GM18909 (cell line): ENCODE measurements around the gene PARD3.

Source experiments
- ATAC-seq: cut with Tn5 transposase; IDR thresholded peaks from one replicate; pipeline ENCODE4 v1.9.1; 2021; ENCODE audit warnings: mild to moderate bottlenecking; ENCODE audit not compliant: unreplicated experiment, poor library complexity

PARD3 gene

DNA sequence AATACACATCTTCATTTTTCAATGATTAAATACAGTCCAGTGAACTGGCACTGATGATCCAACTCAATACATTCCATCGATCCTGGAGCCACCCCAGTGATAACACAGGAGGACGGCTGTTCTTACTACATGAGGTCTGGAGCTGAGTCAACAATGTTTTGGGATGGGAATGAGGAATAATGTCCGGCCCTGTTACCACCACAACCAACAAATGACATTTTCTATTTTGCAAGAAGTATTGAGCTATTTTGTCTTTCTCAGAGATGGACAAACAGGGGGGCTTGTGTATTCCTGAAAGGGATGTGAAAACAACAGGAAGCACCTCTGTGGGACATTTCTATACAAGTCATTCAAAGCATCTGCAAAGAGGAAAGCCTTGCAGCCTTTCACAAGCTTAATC, 249.2 kb downstream of the PARD3 start:
- ATAC-seq, result no peak

GRCh38 chr10:34558093-34558583, 257.0 kb downstream of the PARD3 start:
- no peak for ATAC-seq

DNA sequence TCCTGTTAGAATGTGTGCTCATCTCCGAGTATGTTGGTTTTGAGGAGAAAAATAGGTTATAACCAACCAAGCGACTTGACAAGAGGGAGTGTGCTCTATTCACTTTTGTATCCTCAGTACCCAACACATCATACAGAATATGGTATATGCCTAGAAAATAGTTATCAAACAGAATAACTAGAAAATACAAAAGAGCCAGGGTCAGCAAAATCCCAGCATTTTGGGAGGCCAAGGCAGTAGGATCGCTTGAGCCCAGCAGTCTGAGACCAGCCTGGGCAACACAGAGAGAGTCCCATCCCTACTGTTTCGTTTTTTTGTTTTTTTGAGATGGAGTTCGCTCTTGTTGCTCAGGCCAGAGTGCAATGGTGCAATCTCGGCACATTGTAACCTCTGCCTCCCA, 257.9 kb downstream of the PARD3 start:
- no peak for ATAC-seq

GRCh38 chr10:34555653-34556052, 259.4 kb downstream of the PARD3 start:
- no peak for ATAC-seq

GRCh38 chr10:34553747-34554146, 261.3 kb downstream of the PARD3 start:
- ATAC-seq, result no peak

DNA sequence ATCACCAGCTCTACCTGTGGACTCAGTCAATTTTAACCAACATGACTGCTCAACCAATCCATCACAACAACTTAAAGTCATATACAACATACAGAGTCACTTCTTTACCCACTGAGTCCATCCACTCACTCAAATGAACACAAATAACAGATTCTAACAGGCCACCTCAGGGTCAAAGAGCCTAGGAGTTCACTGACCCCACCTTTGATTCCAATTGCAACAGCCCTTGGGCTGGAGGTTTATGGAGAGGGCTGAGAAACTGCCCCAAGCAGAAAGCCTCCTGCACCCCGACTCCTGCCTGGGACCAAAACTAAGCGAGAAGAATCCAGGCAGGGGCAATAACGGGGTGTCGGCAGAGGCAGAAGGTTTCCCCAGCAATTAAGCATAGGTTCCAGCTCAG, 263.8 kb downstream of the PARD3 start:
- no peak for ATAC-seq

- ATAC-seq, result no peak
Measured at GRCh38 chr10:34549953-34550352, 265.1 kb downstream of the PARD3 start.

- ATAC-seq, result no peak
Measured at GRCh38 chr10:34549001-34549400, 266.1 kb downstream of the PARD3 start.

GRCh38 chr10:34548466-34548865, 266.6 kb downstream of the PARD3 start:
- ATAC-seq, result no peak

DNA sequence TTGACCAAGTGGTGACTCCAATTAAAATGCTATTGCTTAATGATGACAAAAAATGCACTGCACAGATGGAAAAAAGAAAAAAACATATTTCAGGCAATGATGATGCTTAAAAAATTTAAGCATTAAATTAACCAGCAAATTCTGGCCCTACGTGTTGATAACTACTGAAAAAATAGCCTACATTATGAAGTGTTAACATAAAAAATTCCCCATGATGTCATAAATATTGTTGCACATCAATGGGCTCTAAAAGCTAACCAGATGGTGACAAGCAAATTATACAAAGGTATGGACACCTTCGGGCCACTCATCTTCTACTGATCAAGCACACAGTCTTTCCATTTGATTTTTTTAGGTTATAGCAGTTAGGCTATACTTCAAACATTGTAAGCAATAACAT, 267.4 kb downstream of the PARD3 start:
- ATAC-seq, result no peak

GRCh38 chr10:34547291-34547690, 267.8 kb downstream of the PARD3 start:
- ATAC-seq, result no peak

DNA sequence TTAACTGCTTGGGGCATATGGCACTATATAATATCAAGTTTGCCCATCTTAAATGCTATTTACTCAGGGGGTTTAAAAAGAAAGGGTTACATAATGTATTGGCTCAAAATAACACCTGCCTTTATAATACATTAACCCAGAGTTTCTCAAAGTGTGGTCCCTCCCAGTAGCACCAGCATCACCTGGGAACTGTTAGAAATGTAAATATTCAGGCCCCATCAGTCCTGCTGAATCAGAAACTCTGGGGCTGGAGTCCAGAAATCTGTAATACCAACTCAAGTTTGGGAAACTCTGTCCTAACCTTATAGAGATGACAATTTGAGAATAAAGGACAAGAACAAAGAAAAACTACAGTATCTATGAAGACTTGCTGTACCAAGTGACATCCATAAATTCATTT, 270.7 kb downstream of the PARD3 start:
- ATAC-seq, result no peak

DNA sequence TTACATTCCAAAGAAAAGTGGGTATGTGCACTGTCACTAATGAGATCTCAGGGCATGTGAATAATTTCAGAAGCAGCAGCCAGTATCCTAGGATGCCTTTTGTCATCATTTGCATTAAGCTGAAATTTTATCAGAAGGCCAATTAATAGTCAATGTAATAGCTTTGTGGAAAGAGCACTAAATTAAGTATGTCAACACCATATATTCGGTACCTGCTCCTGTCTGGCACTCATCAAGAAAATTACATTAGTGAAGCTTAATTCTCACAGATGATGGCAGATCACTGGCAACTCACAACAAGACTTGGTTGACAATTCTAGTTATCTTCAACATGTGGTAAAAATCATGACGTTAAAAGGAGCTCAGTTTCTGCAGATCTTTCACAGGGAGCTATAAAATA, 271.4 kb downstream of the PARD3 start:
- ATAC-seq, result no peak

- no peak for ATAC-seq
Measured at GRCh38 chr10:34540492-34540891, 274.6 kb downstream of the PARD3 start.

DNA sequence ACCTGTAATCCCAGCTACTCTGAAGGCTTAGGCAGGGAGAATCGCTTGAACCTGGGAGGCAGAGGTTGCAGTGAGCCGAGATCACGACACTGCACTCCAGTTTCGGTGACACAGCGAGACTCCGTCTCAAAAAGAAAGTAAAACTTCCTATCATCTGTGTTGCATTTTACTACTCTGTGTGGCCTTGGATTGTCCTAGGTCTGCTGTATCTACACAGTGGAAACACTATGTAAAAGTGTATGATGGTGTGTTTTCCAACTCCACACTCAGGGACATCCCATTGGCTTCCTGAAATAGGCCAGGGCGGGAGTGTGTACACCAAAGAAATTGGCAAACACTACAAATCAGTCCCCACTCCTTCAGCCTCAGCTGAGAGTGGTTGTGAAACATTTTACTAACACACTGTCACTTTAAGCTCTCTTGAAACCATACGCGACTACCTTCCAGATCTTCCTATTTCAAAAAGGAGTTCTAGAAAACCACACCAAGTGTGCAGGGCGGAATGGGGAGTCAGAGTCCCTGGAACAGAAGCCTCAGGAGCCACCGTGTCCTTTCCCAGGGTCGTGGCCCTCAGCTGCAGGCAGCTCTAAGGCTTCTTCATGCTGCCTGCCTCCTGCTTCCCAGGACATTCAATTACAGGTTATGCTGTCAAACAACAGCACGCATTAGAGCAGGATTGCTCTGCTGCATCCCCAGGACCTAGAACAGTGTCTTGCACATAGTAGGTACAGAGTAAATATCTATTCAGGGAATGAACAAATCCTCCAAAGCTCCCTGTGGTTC, 275.4 kb downstream of the PARD3 start:
- peak; percentile 54 for ATAC-seq

DNA sequence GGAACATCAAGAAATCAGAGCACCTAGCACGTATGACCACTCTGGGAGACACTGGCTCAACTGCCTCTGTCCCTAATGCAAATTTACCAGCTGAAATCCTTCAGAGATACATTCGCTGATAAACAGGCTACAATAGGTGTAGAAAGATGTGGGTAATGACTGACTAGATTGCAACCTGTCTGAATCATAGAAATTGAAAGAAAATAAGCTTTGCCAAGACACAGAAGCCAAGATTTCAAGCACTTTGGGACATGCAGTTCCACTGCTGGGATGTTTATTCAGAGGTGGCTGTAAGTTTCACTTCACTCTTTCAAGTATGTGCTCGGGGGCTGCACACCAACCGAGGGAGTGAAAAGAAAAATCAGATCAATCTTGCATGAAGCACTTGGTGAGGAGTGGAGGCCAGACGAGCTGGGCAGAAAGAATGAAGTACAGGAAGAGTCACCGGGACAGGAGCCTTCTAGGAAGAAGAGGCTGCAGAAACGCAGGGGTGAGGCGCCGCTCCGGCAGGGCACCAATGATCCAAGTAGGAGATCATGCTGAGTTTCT, 276.7 kb downstream of the PARD3 start:
- peak; percentile 55 for ATAC-seq

GRCh38 chr10:34537629-34538231, 277.4 kb downstream of the PARD3 start:
- peak; percentile 74 for ATAC-seq

DNA sequence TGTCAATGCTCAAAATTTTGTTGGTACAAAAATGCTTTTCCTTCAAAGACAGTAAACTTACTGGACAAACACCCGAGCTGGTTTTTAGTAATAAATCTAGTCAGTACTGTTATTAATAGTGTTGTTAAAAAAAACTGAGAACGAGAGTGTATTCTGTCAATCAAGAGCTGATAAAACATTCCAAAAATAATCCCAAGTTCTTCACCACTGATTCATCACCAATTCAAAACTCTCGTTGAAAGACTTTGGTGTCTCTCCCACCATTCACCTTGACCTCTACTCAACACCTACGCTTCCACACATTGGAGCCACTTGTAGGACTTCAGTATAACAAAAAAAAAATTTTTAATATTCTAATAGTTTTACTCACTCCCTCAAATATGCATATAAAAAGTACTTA, 279.2 kb downstream of the PARD3 start:
- ATAC-seq, result no peak

DNA sequence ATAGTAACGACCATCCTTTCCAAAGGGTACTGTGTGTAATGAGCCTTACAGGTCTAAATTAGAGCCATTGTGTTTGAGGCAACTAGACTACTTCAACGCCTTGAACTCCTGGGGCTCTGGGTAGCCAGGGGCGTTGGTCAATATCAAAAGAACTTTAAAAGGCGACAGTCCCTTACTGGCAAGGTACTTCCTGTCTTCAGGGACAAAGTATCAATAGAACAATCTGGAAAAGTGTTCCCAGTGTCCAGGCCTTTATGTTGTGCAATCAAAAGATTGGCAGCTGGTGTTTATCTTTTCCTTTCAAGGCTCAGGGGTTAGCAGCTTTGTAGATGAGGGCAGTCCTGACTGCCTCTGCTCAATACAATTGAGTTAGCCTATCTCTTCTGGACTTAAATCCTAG, 284.3 kb downstream of the PARD3 start:
- ATAC-seq, result no peak

- peak; percentile 55 for ATAC-seq
Measured at GRCh38 chr10:34528320-34528719, 286.8 kb downstream of the PARD3 start.
